Ovary (tissue), 3 donors: ENCODE measurements around the gene SAMD10.

ENCODE experiments used
- EP300 ChIP-seq: sonication (generic); formaldehyde crosslinking; IDR thresholded peaks from one replicate; pipeline ENCODE4 v1.6.1; 2017; ENCODE audit warnings: antibody characterized with exemption
- POLR2A ChIP-seq: fragments of 450-650 bp; IDR thresholded peaks from one replicate; pipeline ENCODE4 v1.6.1; 2017; ENCODE audit warnings: antibody characterized with exemption, mild to moderate bottlenecking, moderate library complexity
- TF ChIP-seq, protein P1 (sequence below), 3 donors: fragments of 450-650 bp in 2 of 3; fragments of 200-600 bp in 1 of 3; IDR thresholded peaks; one replicate each; pipeline versions ENCODE4 v1.5.1 to v1.8.0; 2016 to 2022; ENCODE audit warnings: antibody characterized with exemption in 3 of 3, mild to moderate bottlenecking in 1 of 3
- donor health status: DM: no; HTN: no; CAD: no.

DNA sequence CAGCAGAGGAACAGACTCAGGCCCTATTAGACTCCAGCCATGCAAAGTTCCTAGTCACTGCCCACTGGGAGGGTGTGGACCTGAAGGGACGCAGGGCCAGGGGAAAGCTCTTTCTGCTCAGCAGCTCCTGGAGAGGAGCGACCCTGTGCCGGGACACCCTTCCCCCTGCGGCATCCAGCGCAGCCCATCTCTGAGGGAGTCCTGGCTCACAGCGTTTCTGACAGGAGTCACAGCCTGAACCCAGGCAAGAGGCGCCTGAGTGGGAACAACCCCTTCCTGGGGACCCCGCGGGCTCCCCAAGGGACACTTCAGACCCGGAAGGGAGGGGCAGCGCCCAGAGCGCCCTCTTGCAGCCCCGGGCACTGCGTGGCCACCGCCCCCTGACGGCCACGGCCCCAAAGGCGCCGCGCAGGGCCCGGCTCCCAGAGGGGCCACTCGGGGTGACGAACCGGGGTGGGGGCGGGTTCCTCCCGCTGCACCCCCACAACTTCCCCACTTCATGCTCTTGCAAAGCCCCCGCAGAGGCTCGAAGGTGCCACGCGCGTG is 24.1 kb downstream of the SAMD10 start:
- TF ChIP-seq, protein P1, sequence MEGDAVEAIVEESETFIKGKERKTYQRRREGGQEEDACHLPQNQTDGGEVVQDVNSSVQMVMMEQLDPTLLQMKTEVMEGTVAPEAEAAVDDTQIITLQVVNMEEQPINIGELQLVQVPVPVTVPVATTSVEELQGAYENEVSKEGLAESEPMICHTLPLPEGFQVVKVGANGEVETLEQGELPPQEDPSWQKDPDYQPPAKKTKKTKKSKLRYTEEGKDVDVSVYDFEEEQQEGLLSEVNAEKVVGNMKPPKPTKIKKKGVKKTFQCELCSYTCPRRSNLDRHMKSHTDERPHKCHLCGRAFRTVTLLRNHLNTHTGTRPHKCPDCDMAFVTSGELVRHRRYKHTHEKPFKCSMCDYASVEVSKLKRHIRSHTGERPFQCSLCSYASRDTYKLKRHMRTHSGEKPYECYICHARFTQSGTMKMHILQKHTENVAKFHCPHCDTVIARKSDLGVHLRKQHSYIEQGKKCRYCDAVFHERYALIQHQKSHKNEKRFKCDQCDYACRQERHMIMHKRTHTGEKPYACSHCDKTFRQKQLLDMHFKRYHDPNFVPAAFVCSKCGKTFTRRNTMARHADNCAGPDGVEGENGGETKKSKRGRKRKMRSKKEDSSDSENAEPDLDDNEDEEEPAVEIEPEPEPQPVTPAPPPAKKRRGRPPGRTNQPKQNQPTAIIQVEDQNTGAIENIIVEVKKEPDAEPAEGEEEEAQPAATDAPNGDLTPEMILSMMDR (IDR thresholded peaks at IDR 0.05), result peak in 1 of 3 donors; percentile 7
- TF ChIP-seq POLR2A (no peak), EP300 (no peak)
